SK-N-MC (cell line): ENCODE data around the gene ZG16B.

Experiments used
- DNase-seq: peaks from one replicate; pipeline ENCODE4 v3.0.0-alpha.2; 2011; ENCODE audit warnings: low read depth, low spot score
- H3K27ac ChIP-seq: fragments of 200-600 bp; sonication (generic); 2 replicates; pipeline ENCODE4 v1.5.1; 2016; ENCODE audit warnings: mixed run types
- H3K36me3 ChIP-seq: fragments of 200-600 bp; sonication (generic); 2 replicates; pipeline ENCODE4 v1.6.1; 2017; ENCODE audit warnings: antibody characterized with exemption, low read length, mixed read lengths; ENCODE audit not compliant: insufficient read depth
- H3K4me3 ChIP-seq: fragments of 200-600 bp; sonication (generic); 2 replicates; pipeline ENCODE4 v1.5.1; 2016
- H3K9ac ChIP-seq: fragments of 200-600 bp; sonication (generic); 2 replicates; pipeline ENCODE4 v1.8.0; 2017; ENCODE audit warnings: mixed run types, mixed read lengths; ENCODE audit not compliant: insufficient read length
- H3K9me3 ChIP-seq: fragments of 200-600 bp; sonication (generic); 2 replicates; pipeline ENCODE4 v1.6.1; 2017; ENCODE audit warnings: low read depth, mild to moderate bottlenecking, antibody characterized with exemption, low read length, moderate library complexity, mixed read lengths
- EZH2 ChIP-seq: fragments of 200-600 bp; sonication (generic); IDR thresholded peaks from one replicate; pipeline ENCODE4 v1.6.1; 2017; ENCODE audit warnings: antibody characterized with exemption
- FOXP2 ChIP-seq: optimal IDR thresholded peaks from 2 replicates; pipeline ENCODE3; 2011; ENCODE audit warnings: mild to moderate bottlenecking, moderate library complexity; ENCODE audit not compliant: insufficient read depth; ENCODE audit errors: extremely low read length, control extremely low read depth
- POLR2AphosphoS5 ChIP-seq: IDR thresholded peaks from 2 replicates; pipeline ENCODE4 v1.6.1; 2012; ENCODE audit warnings: mild to moderate bottlenecking, low read depth, low read length, borderline replicate concordance

The ZG16B gene

GRCh38 chr16:2786826-2787151, 43.3 kb upstream of the ZG16B start:
- no peak for DNase-seq
- Histone ChIP-seq H3K36me3 (no peaks in the 10 kb centered on the region), H3K9ac (no peak overlapping the region), H3K27ac (no peak overlapping the region), H3K4me3 (no peak overlapping the region), H3K9me3 (no peaks in the 10 kb centered on the region)
- no peak for TF ChIP-seq POLR2AphosphoS5
- TF ChIP-seq FOXP2: no peak
- TF ChIP-seq EZH2: no peak

GRCh38 chr16:2787406-2787805, 42.7 kb upstream of the ZG16B start, which contains the start of gene PRSS33:
Gene PRSS33 (minus strand): TSS chr16:2787560. CDS start chr16:2786547, 1,013 bp downstream.
- no peak for DNase-seq
- H3K27ac ChIP-seq: no peak within 1 kb of the TSS
- no peak within 1 kb of the TSS for H3K9ac ChIP-seq
- no peak within 1 kb of the TSS for H3K4me3 ChIP-seq
- TF ChIP-seq FOXP2: no peak
- no peak for TF ChIP-seq POLR2AphosphoS5
- TF ChIP-seq EZH2: no peak
- no peaks in the 10 kb centered on the region for H3K9me3 ChIP-seq
- H3K36me3 ChIP-seq: no peaks in the 10 kb centered on the region

GRCh38 chr16:2787961-2788360, 42.1 kb upstream of the ZG16B start:
- H3K9ac ChIP-seq: no peak overlapping the region
- DNase-seq: no peak
- no peaks in the 10 kb centered on the region for H3K9me3 ChIP-seq
- H3K4me3 ChIP-seq: no peak overlapping the region
- TF ChIP-seq FOXP2 (no peak), POLR2AphosphoS5 (no peak), EZH2 (no peak)
- no peak overlapping the region for H3K27ac ChIP-seq
- no peaks in the 10 kb centered on the region for H3K36me3 ChIP-seq

- H3K9ac ChIP-seq: no peak overlapping the region
- TF ChIP-seq FOXP2: no peak
- no peaks in the 10 kb centered on the region for H3K36me3 ChIP-seq
- no peak overlapping the region for H3K27ac ChIP-seq
- no peak overlapping the region for H3K4me3 ChIP-seq
- no peaks in the 10 kb centered on the region for H3K9me3 ChIP-seq
- DNase-seq: no peak
These were observed 39.5 kb upstream of the ZG16B start for GRCh38 chr16:2790631-2791030.

- H3K36me3 ChIP-seq: no peaks in the 10 kb centered on the region
- no peak overlapping the region for H3K27ac ChIP-seq
- H3K9me3 ChIP-seq: no peaks in the 10 kb centered on the region
- no peak for DNase-seq
- TF ChIP-seq POLR2AphosphoS5: no peak
- no peak for TF ChIP-seq EZH2
- no peak for TF ChIP-seq FOXP2
- H3K9ac ChIP-seq: no peak overlapping the region
- H3K4me3 ChIP-seq: no peak overlapping the region
These were observed 38.9 kb upstream of the ZG16B start for GRCh38 chr16:2791174-2791573.

- no peak overlapping the region for H3K4me3 ChIP-seq
- TF ChIP-seq POLR2AphosphoS5: no peak
- no peaks in the 10 kb centered on the region for H3K36me3 ChIP-seq
- no peak overlapping the region for H3K9ac ChIP-seq
- no peak overlapping the region for H3K27ac ChIP-seq
- H3K9me3 ChIP-seq: no peaks in the 10 kb centered on the region
- no peak for DNase-seq
These were observed 37.2 kb upstream of the ZG16B start for GRCh38 chr16:2792940-2793339.

- no peak overlapping the region for H3K9ac ChIP-seq
- no peaks in the 10 kb centered on the region for H3K9me3 ChIP-seq
- no peak overlapping the region for H3K27ac ChIP-seq
- TF ChIP-seq POLR2AphosphoS5 (no peak), EZH2 (no peak), FOXP2 (no peak)
- H3K4me3 ChIP-seq: no peak overlapping the region
- no peaks in the 10 kb centered on the region for H3K36me3 ChIP-seq
- no peak for DNase-seq
These were observed 34.5 kb upstream of the ZG16B start for GRCh38 chr16:2795395-2796143.

- no peak for DNase-seq
- Histone ChIP-seq H3K9ac (no peak overlapping the region), H3K4me3 (no peak overlapping the region), H3K9me3 (no peaks in the 10 kb centered on the region), H3K27ac (no peak overlapping the region), H3K36me3 (no peaks in the 10 kb centered on the region)
- no peak for TF ChIP-seq POLR2AphosphoS5
- no peak for TF ChIP-seq EZH2
- TF ChIP-seq FOXP2: no peak
These were observed 31.3 kb upstream of the ZG16B start for GRCh38 chr16:2798723-2799204.

GRCh38 chr16:2799205-2799858, 30.8 kb upstream of the ZG16B start:
- no peak overlapping the region for H3K4me3 ChIP-seq
- no peaks in the 10 kb centered on the region for H3K9me3 ChIP-seq
- no peak overlapping the region for H3K27ac ChIP-seq
- H3K9ac ChIP-seq: no peak overlapping the region
- no peaks in the 10 kb centered on the region for H3K36me3 ChIP-seq
- no peak for TF ChIP-seq EZH2
- TF ChIP-seq POLR2AphosphoS5: no peak
- TF ChIP-seq FOXP2: no peak
- no peak for DNase-seq
